HK-2 (cell line): ENCODE data around the gene PLAGL1.
"Not testable (repeated sequence)": the region's sequence is repeated elsewhere in the genome, so short reads cannot be mapped to it uniquely, and the experiment has no call there.

Source experiments
- DNase-seq: peaks from one replicate; pipeline ENCODE4 v3.0.0-alpha.2; 2018; ENCODE audit not compliant: unreplicated experiment

PLAGL1 gene, protein sequence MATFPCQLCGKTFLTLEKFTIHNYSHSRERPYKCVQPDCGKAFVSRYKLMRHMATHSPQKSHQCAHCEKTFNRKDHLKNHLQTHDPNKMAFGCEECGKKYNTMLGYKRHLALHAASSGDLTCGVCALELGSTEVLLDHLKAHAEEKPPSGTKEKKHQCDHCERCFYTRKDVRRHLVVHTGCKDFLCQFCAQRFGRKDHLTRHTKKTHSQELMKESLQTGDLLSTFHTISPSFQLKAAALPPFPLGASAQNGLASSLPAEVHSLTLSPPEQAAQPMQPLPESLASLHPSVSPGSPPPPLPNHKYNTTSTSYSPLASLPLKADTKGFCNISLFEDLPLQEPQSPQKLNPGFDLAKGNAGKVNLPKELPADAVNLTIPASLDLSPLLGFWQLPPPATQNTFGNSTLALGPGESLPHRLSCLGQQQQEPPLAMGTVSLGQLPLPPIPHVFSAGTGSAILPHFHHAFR

DNA sequence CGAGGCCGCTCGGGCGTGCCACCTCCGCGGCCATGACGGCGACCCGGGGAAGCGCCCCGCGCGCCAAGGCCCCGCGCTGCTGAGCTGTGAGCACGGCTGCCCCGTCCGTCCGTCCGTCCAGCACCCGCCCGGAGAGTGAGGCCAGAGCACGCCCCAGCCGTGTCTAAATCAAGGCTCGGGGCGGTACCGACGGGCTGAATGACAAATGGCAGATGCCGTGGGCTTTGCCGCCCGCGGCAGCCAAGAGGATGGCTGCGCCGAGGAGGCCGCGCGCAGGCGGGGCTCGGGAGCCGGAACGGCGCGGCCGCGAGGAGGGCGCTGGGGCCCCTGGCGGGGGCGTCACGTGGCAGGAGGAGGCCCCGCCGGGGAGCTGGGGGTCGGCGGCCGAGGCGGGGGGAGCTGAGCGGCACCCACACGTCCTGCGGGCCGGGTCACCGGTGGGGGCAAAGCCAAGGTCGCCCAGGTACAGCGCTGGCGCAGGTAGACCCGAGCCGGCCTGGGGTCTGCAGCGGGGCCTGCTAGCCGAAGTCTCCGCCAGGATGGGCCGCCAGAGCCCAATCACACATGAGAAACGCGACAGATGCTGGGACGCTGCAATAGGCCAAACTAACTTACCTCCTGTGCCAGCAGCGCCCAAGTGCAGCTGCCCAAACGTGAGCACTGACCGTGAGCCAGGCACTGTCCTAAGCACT is at the start of gene PLAGL1:
Gene PLAGL1 (minus strand): TSS at position 140 of the 692 bp plus-strand sequence. CDS start 60,123 bp downstream, outside the sequence.
- DNase-seq, result peak; percentile 54

DNA sequence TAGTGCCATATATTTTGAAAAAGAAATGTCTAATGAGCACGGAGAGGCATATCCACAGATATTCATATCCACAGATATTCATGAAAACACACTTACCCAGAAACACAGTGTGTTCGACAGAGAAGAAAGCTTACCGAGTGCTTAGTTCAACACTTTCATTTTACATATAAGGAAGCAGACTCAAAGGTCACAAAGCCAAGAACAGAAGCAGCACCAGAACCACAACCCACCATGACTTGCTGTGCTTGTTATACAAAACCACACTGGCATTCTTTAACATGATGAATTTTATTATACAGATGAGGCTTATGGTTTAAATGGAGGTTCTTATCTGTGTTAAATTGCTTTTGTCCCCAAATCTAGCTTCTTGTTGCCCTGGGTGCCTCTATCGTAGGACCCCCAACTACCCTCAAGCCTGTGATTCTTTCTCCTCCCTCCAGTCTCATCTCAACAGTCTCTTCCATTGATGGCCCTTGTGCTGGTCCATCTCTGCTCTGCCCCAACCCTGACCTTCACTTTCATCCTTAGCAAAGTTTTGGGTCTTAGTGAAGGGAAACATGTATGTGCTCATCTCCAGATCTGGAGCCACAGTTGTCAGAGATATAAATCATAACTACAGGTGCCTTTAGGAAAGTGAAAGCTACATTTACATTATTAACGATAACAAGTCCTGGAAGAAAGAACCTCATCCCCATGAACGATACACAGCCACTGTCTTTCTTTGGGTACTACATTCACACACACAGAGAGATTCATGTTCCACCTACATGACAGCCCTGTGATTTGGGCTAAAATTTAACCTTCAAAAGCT is 47.3 kb upstream of the PLAGL1 start:
- no peak for DNase-seq

DNA sequence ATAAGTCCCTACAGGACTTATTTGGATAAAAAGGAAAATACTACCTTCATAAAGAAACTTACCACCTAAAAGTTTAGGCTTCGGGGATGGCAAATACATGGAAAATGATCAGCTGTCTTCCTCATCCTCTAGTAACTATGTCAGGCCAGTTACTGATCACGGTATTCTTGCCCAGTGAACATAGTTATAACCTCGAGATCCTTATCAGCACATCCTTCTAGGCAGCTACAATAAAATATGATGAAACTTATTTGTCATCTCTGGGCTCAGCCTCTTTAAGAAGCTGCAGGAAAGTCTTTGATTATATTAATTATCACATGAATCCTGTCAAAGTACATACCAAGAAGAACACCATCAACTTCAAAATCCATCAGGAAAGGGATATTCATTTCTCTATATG is 45.5 kb upstream of the PLAGL1 start:
- no peak for DNase-seq

GRCh38 chr6:144052488-144052887 is 44.4 kb upstream of the PLAGL1 start:
- DNase-seq, result no peak

- no peak for DNase-seq
Measured at GRCh38 chr6:144049386-144049785, 41.3 kb upstream of the PLAGL1 start.

- no peak for DNase-seq
Measured at GRCh38 chr6:144047688-144048087, 39.6 kb upstream of the PLAGL1 start.

DNA sequence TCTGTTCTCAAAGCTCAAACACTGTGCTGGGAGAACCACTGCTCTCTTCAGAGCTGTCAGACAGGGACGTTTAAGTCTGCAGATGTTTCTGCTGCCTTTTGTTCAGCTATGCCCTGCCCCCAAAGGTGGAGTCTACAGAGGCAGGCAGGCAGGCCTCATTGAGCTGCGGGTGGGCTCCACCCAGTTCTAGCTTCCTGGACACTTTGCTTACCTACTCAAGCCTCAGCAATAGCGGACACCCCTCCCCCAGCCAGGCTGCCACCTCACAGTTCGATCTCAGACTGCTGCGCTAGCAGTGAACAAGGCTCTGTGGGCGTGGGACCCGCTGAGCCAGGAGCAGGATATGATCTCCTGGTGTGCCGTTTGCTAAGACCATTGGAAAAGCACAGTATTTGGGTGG is 38.6 kb upstream of the PLAGL1 start:
- not testable (repeated sequence) for DNase-seq

GRCh38 chr6:144044989-144045388 is 36.9 kb upstream of the PLAGL1 start:
- DNase-seq, result not testable (repeated sequence)

DNA sequence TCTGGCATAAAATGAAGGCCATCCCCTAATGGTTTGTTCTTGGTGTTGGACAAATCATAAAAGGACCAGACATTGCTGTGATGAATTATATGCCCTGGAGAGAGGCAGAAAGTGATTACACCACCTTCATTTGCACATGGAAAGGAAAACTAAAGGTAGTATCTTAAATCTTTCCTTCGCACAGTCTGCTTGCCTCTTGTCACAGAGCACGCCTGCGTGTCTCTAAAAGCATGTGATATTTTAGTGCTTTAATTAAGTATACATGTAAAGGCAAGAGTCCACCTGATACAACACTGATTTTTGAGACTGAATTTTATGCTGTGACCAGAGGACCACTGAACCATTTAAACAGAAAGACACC is 28.8 kb upstream of the PLAGL1 start:
- DNase-seq, result no peak

GRCh38 chr6:144036064-144036834 is 28.2 kb upstream of the PLAGL1 start:
- DNase-seq, result no peak

DNA sequence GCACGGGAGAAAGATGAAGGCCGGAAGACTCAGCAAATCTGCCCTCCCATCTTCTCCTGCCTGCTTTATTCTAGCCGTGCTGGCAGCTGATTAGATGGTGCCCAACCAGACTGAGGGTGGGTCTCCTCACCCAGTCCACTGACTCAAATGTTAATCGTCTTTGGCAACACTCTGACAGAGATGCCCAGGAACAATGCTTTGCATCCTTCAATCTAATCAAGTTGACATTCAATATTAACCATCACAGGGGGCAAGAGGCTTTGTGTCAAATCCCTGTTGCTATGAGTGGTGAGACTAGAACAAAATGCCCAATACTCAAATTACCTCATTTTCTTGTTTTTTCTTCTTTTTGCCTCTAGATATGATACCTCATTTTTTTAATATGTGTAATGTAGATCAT is 27.4 kb upstream of the PLAGL1 start:
- no peak for DNase-seq

GRCh38 chr6:144033816-144034735 is 26.0 kb upstream of the PLAGL1 start:
- DNase-seq, result peak; percentile 30

GRCh38 chr6:144029452-144029851 is 21.4 kb upstream of the PLAGL1 start:
- DNase-seq, result no peak

DNA sequence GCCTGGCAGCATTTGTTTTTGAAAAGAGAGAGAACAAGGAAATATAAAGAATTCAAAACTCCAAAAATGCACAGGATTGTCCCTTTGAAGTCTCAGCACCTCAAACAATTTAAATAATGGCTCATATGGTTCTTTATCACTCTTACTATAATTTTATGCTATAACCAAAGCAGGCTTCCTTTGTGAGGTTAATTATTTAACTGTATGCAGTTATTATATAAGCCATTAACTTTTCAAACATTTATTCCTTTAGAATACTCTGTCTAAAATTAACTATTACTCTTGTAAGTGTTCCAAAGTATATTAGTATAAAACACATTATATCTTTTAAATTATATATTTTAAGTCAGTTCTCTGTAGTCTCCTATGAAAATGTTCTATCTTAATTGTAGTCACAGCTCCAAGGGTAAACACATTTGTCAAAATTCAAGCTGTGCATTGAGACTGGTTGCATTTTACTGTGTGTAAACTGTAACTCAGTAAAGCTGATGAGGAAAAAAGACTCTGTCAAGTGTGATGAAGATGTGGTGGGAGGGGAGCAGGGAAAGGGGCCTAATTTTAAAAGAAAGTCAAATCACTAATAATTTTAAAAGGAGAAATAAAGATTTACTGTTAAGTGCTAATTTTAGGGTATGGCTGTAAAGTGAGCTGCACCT is 20.0 kb upstream of the PLAGL1 start:
- no peak for DNase-seq

DNA sequence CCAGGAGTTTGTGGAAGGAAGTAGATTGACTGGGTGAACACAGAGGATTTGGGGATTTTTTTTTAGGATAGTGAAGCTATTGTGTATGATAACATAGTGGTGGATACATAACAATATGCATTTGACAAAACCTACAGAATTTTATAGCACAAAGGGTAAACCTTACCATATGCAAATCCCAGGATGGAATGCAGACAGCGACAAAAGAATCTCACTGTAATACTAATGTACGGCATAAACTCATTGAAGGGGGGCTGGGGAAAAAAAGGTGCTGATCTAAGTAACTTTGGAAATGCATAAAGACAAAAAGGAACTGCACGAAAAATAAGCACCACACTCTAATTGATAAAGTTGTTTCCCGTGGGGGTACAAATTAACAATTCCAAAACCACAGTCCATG is 15.2 kb upstream of the PLAGL1 start:
- no peak for DNase-seq

DNA sequence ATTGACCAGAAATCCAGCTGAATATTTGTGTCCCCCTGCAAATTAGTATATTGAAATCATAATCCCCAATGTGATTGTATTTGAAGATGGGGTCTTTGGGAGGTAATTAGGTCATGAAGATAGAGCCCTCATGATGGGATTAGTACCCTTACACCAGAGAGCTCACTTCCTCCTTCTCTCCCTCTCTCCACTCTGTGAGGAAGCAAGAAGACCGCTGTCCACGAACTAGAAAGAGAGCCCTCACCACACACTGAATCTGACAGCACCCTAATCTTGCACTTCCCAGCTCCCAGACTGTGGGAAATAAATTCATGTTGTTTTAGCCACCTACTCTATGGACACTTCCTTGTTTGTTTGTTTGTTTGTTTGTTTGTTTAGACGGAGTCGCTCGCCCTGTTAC is 11.9 kb upstream of the PLAGL1 start:
- no peak for DNase-seq

DNA sequence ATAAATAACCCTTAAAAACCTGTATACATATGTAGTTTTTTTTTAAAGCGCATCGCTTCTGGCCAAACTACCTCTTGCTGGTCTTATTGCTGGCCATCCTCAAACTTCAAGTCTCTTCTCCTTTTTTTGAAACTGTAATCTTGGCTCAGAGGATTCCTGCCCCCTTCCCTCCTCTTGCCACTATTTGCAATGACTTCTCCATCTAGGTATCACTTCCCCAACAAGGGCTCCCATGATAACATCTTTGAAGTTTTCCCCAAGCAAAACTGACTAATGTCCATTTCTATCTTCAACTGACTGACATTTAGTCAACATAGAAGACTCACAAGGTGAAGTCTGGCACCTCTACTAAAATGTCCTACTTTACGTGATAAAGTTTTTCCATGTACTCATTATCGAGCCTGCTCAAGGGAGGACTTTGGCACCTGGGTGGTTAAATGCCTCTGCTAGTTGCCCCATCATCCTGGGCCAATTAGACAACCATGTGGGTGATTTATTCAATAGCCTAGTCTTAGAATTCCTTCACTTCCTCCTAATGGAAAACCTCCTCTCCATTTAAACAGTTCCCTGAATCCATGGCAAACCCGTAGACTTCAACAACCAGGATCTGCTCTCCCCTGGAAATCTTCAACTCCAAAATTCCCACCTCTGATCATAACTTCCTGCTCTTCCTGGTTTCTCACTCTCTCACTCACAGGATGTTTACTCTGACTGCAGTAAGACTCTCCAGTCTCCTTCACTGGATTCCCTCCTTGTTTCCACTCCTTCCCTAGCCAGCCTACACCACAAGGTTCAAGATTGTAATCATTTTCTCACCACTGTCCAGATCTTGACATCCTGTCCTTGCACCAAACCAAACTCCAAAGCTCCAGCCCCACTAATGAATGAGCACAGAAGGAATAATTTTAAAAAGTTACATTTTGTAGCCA is 9.4 kb upstream of the PLAGL1 start:
- no peak for DNase-seq

GRCh38 chr6:144013486-144013909 is 5.4 kb upstream of the PLAGL1 start:
- peak; percentile 63 for DNase-seq

DNA sequence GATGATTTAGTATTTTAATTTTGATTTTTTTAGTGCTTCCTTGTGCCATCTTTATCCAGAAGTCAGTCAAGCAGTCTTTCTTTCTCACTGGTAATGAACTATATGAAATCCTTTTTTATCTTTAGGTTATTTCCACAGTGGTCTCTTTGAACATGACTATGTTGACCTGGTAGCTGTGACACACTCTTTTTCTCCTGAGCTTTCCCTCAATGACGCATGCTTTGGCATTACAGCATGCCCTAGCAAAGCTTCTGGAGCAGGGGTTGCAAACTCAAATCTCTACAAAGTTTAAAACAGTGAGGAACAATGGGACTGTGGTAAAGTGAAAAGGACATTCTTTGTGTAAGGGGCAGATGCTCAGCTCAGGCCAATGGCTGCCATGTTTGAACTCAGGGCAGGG is 4.5 kb upstream of the PLAGL1 start:
- DNase-seq, result no peak
